SKM-1 treated with dmso at 0.1 percent for 144 hours (cell line): ENCODE data around the gene SHLD1.
"Not testable (repeated sequence)": the region's sequence is repeated elsewhere in the genome, so short reads cannot be mapped to it uniquely, and the experiment has no call there.

Source experiments
- DNase-seq: peaks from one replicate; lab custom pipeline; 2025; ENCODE audit not compliant: unreplicated experiment; lab: John Stamatoyannopoulos, UW

The SHLD1 gene

DNA sequence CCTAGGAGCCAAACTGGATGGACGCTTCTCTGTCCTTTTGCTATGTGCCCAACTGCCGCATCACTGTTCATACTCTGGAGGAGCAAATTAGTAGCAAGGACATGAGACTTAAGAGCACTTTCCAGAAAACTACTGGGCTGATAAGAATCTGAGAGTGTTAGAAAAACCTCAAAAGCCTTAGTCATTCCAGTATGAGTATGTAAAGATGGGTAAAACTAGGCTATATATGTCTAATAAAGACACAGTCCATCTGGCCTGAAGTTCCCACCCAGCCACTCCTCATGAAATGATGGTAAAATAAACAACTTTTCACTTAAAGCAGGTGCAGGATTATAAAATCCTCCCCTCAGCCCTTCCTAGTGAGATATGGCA is 30.6 kb downstream of the SHLD1 start:
- DNase-seq, result no peak

DNA sequence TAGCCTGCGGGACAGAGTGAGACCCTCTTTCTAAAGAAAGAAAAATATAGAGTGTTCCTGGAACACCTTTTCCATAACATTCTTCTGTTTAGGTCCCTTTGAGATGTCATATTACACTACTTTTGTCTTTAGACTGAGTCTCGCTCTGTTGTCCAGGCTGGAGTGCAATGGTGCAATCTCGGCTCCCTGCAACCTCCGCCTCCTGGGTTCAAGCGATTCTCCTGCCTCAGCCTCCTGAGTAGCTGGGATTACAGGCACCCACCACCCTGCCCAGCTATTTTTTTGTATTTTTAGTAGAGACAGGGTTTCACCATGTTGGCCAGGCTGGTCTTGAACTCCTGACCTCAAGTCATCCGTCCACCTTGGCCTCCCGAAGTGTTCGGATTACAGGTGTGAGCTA is 31.2 kb downstream of the SHLD1 start:
- DNase-seq, result not testable (repeated sequence)

DNA sequence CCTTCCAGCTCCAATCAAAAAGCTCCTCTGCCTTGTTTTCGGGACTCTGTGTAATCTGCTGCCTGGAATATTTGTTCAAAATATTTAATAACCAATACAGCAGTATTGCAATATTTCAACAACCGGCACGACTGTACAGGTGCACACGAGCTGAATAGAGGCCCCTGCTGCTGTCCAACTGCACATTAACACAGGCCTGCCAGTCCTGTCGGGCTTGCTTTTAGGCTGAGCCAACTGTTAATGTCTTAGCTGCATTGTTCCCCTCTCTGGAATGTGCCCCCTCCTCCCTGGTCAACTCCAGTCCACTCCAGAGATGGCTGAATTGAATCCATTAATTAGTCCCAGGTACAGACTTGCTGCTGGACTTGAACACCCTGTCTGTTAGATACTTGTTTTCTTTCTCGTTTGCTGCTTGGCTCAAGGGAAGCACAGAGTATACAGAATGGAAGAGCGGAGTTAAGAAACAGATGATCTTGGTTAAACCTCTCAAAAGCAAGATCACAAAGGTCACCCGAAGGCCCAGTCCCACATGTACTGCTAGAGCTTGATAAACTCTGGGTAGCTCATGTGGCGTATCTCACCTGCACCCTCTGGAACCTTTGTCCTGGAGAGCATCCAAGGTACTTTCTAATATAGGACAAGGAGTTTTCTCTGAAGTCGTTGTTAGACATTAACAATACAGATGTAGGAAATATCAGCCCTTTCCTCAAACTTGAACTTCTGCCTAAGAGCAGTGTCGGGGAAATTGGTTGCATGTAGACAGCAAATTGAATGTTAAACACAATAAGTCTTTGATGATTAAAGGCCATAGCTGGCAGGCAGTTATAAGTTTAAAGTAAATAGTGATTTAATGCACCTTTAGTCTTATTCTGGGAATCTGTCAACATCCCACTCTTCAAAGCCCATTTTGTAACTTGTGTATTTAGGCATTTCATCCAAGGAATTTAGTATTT is 31.9 kb downstream of the SHLD1 start:
- DNase-seq, result no peak

DNA sequence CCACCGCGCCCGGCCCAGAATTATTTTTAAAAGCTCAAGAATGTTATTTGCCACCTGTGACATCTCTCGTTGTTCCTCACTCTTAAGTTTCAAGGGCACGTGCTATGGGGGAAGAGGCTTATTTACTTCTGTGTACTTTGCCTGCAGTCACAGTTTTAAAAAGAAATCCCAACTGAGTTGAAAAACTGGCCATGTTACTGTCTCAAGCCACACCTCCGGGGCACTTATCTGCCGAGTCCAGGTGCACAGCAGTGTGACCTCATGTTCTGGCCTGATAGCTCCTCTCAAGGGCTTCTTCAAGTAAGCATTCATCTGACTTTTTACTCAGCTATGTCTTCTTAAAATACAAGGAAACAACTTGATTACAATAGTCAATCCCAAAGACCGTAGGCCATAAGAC is 34.5 kb downstream of the SHLD1 start:
- no peak for DNase-seq

DNA sequence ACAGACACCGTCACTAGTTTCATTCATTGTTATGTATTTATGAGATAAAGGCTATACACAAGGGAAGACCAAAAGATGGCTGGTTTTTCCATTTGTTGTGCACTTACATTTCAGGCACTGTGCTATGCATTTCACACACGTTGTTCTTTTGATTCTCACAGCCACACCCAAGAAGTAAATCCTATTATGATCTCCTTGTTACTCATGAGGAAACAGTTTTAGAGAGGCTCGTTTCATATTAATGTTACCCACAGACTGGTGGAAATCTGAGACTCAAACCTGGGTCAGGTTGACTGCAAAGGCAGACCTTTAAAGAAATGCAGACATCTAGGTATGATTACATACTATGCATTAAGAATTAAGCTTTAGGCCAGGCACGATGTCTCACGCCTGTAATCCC is 34.9 kb downstream of the SHLD1 start:
- DNase-seq, result no peak

DNA sequence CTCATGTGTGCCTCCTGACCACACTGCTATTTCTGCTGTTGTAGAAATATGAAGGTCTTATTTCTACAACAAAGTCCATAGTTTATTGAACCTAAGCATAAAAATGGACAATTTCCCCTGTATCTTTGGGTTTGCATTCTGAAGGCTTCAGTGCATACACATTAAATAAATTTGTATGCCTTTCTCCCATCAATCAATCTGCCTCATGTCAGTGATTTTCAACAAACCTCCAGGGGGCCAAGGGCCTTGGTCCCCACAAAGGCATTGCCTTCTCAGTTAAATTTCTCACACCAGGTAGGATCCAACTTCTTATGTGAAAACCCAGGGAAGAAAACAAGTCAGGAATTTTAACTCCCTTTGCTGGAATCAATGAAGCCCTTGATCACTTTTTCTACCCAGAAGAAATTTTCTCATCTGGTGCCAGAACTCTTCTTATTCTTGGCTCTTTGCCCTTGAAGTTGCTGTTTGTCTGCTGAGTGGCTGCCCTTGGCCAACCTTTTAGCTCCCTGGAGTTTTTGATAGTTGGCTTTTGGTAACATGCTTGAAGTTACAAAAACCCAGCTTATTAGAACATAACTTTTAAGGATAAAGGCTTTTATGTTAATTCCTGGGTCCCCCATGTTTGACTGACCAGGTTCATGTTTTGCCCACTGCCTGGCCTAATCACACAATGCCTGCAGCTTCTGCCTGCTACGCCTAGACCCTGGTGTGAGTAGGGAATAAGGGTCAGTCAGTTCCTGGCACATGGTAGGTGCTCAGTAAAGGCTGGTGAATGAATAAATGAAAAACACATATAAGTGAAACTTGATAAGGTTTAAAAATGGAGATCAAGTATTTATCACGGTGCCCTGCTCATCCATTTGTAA is 37.0 kb downstream of the SHLD1 start:
- no peak for DNase-seq

DNA sequence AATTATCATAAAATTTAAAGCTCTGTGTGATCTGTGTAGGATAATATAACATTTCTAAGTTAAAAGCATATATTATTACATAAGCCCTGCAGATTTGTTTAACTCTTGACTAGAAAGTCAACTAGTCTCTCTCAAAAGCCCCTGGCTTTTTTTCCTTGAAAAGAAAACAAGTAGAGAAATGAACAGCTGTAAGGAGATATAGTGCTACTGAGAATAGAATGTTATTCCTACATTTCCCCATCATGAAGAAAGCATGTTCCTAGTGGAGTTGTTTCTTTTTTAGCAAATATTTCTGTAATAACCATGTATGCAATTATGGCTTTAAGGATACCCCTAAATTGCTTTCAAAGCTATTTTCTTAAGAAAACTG is 37.6 kb downstream of the SHLD1 start:
- no peak for DNase-seq

DNA sequence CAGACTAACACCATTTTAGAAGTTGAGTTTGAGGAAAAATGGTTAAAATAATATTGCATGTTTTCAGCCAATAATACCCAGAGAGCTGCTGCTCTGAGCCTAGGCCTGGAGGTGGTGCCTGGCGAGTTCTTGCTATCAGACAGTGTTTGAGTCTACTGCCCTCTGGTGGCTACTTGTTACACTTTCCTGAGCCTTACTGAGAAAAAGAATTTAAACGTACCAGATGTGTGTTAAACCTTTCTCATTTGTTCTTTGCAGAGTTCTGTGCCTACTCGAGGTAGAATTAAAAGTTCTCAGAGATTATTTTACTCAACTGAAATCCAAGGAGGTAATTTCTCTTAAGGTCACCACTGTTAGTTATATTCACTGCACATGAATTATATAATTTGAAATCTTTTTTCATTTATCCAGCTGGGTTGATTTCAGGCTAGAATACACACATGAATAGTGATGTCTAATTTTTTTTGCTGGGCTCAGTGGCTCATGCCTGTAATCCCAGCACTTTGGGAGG is 38.2 kb downstream of the SHLD1 start:
- DNase-seq, result peak; percentile 74

DNA sequence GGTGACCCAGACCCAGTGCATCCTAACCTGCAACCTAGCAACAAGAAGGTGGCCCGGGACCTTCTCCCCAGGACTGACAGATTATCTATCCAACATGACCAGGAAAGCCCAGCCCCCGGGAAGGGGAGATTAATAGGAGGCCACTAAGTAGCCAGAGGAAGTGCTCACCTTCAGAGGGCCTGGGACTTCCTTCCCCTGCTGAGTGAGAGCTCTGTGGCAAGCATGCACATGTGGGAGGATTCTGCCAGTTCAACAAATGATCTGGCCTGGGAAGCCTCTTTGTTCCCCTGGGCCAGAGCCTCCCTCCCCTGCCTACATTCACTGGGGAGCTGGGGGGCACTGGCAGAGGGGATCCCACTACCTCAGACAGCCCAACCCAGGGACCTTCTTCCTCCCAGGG is 39.6 kb downstream of the SHLD1 start:
- no peak for DNase-seq

DNA sequence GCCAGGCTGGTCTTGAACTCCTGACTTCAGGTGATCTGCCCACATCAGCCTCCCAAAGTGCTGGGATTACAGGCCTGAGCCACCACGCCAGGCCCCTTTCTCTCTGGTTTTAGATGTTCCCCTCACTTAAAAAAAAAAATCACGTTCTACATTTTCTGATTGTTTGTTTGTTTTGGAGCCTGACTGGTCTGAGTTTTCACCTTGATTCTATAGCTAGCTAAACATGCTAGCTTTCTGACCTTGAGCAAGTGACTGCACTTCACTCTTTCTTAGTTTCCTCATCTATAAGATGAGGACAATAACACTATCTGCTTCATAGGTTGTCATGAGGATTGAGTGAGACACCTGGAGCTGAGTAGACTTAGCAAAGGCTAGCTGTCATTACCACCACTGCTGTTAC is 43.7 kb downstream of the SHLD1 start:
- no peak for DNase-seq

DNA sequence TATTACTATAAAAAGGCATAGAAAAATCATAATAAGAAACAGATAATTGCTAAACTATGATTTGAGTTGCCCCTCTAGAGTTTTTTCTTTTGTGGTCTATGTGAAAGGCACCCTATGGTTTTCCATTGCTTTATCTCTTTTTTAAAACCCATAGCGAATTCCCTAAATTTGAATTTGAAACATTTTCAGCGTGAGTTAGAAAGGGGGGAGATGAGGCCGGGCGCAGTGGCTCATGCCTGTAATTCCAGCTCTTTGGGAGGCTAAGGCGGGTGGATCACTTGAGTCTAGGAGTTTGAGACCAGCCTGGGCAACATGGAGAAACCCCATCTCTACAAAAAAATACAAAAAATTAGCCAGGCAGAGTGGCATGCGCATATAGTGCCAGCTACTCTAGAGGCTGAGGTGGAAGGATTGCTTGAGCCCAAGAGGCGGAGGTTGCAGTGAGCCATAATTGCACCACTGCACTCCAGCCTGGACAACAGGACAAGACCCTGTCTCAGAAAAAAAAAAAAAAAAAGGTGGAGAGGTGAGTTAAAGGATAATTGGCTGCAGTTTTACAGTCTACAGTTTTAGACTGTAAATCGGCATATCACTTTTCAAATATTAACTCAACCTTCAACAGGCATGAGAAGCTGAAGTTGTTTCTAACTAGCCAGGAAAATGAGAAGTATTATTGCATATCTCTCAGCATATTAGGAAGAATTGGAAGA is 46.3 kb downstream of the SHLD1 start:
- DNase-seq, result no peak

DNA sequence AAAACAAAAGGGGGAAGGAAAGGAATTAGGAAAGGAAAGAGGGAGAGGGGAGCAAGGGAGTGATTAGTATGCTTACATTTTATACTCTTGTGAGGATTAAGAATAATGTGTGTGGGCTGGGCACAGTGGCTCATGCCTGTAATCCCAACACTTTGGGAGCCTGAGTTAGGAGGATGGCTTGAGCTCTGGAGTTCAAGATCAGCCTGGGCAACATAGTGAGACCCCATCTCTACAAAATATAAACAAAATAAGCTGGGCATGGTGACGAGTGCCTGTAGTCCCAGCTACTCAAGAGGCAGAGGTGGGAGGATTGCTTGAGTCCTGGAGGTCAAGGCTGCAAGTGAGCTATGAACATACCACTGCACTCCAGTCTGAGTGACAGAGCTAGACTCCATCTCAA is 47.0 kb downstream of the SHLD1 start:
- DNase-seq, result no peak

DNA sequence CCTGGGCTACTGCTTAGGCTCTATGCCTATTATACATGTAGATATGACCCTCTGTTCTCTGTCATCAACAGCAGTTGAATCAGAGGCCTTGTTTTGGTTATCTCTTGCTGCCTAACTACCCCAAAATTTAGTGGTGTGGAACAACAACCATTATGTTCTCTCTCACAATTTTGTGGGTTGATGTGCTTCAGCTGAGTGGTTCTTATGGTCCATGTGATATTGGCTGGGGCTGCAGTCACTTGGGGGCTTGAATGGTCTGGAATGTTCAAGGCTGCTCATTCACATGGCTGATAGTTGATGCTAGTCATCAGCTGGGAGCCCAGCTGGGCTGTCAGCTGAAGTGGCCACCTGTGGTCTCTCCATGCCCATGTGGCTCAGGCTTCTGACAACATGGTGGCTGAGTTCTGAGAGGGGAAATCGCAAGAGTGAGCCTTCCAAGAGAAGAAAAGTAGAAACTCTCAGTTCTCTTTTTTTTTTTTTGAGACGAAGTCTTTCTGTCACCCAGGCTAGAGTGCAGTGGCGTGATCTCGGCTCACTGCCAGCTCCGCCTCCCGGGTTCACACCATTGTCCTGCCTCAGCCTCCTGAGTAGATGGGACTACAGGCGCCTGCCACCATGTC is 47.8 kb downstream of the SHLD1 start:
- DNase-seq, result no peak

DNA sequence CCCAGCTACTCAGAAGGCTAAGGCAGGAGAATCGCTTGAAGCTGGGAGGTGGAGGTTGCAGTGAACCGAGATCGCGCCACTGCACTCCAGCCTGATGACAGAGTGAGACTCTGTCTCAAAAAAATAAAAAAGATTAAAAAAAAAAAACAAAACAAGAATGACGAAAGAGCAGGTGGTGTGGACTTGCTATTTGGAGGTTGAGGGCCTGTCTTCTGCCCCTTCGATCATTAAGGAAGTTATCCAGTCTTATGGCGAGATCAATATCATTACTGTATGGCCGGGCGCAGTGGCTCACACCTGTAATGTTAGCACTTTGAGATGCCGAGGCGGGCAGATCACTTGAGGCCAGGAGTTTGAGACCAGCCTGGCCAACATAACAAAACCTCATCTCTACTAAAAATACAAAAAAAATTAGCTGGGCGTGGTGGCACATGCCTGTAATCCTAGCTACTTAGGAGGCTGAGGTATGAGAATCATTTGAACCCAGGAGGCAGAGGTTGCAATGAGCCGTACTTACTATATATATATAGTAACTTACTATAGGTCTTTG is 53.6 kb downstream of the SHLD1 start:
- DNase-seq, result not testable (repeated sequence)

DNA sequence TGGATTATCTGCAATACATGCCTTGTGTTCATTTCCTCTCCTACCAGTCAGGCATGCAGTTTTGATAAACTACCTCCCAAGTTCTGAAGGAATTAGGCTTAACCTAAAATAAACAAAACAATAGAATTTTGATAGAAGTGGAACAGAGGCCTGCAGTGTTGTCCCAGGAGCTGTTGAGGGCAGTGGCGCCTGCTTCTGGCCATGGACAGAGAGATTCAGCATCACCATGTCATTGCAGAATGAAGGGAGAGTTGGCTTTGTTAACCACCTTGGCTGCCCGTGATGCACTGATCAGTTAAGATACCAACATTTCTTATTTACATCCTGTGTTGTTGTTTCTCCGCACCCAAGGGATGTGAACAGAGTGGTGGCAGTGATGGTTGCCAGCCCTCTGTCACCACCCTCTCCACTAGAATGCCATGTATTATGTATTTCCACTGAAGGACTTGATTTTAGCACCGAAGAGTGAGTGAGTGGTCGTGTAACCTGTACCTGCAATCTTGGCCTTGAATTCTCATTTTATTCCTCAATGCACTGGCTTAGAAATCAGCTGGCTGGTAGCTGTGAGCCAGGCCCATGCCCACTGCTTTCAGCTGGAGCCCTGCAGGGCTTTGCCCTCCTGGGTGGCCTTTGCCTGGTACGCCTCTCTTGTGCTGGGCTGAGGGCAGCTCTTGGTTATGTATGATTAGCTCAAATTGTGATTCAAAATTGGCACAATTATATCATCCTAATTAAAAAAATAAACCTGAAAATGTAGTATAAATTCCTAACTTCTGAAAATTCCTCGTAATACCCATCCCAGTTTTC is 56.5 kb downstream of the SHLD1 start:
- no peak for DNase-seq

DNA sequence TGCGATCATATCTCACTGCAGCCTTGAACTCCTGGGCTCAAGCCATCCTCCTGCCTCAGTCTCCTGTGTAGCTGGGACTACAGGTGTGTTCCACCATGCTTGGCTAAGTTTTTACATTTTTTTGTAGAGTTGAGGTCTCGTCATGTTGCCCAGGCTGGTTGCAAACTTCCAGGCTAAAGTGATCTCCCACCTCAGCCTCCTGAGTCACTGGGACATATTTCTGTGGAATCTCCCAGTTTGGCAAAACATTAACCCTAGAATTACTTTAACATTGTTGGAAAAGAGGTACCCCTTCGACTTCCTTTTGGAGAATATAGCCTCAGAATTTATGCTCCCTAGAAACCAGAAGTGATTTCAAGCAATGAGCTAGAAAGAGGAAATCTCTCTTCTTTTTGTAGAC is 57.2 kb downstream of the SHLD1 start:
- no peak for DNase-seq

DNA sequence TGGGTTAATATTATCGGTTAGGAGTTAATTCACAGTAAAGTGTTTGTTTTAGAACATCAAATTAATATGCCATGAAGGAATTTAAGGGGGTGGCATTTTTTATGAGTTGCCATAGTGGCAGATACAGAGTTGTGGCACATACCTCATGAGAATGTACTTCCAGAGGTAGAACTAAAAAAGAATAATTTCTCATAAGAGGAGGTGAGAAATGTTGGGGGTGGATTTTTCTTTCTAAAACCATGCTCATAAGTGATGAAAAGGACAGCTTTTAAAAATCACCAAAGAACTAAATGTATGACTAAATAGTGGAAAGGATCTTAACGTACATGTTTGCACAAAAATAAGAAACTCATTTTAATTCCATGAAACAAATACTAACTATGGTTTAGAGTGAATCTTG is 58.7 kb downstream of the SHLD1 start:
- DNase-seq, result no peak

DNA sequence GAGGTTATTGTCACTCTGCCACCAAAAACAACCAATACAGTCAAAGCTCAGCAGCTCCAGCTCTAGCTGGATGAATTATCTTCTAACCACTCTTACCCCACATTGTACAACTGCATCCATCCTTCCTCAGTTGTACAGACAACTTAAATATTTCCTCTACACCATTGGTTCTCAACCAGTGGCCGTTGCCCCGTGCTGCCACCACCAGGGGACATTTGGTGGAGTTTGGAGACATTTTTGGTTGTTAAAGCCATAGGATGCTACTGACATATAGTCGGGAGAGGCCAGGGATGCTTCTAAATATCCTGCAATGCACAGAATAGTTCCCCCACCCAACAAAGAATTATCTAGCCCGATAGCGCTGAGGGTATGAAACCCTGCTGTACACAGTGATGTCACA is 59.3 kb downstream of the SHLD1 start:
- DNase-seq, result no peak

DNA sequence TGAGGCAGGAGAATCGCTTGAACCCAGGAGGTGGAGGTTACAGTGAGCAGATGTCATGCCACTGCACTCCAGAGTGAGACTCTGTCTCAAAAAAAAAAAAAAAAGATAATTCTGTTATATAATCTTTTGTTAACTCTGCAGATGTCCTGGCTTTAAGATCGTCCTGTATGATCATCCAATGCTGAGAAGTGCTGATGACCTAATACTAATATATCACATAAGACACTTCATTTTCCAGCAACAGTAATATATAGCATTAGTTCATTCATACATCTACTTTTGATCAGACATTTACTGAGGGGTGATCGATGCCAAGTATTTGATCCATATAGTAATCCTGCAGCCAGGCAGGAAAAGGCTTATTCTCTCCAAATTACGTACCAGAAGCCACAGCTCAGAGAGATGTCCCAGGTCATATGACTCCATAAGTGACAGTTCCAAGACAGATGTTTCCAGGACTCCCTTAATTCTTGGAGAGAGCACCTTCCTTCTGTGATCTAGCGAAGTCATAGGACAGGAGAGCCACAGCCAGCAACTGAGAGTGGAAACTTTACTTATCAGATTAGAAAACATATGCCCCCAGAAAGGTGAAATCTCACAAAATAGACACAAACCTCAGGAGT is 60.7 kb downstream of the SHLD1 start:
- no peak for DNase-seq
